OCI-LY7 (cell line): ENCODE data around the gene BICRAL.

ENCODE experiments used
- CTCF ChIP-seq: fragments of 200-600 bp; sonication (generic); conservative IDR thresholded peaks from 2 replicates; pipeline ENCODE4 v1.5.1; 2014; ENCODE audit warnings: mild to moderate bottlenecking, antibody characterized with exemption, low read length, moderate library complexity, mixed read lengths
- EZH2phosphoT487 ChIP-seq: fragments of 200-600 bp; sonication (generic); IDR thresholded peaks from 2 replicates; pipeline ENCODE4 v1.6.1; 2018; ENCODE audit warnings: low read depth, borderline replicate concordance, mild to moderate bottlenecking, mixed run types, antibody characterized with exemption, low read length, moderate library complexity, mixed read lengths

- TF ChIP-seq CTCF (no peak), EZH2phosphoT487 (no peak)
Observed at GRCh38 chr6:42813906-42814444, 32.1 kb downstream of the BICRAL start.
